B cell (primary cell): ENCODE measurements around the gene NYNRIN.

Experiments used
- CTCF ChIP-seq: fragments of 200-600 bp; IDR thresholded peaks from one replicate; pipeline ENCODE4 v1.8.0; 2022; ENCODE audit warnings: antibody characterized with exemption, mild to moderate bottlenecking
- EZH2 ChIP-seq: IDR thresholded peaks from 2 replicates; pipeline ENCODE4 v1.6.1; 2012; ENCODE audit warnings: borderline replicate concordance, low read depth, mild to moderate bottlenecking, moderate library complexity, low read length; ENCODE audit not compliant: insufficient read depth, poor library complexity, severe bottlenecking

- no peak for TF ChIP-seq CTCF
- no peak for TF ChIP-seq EZH2
These were observed 42.7 kb downstream of the NYNRIN start for GRCh38 chr14:24441485-24441884.
